SK-N-SH treated with all-trans-retinoic acid at 6 μM for 48 hours (cell line): ENCODE data around the gene MORC1.

Experiments used
- ATAC-seq: fragments of 200-7000 bp; cut with Tn5 transposase; 3 replicates; pipeline ENCODE4 v1.9.1; 2020; ENCODE audit warnings: mild to moderate bottlenecking, moderate library complexity
- ARNTL ChIP-seq: fragments of 450-650 bp; formaldehyde crosslinking; IDR thresholded peaks from 2 replicates; pipeline ENCODE4 v1.5.0; 2020; ENCODE audit warnings: low read depth, mild to moderate bottlenecking, moderate library complexity, borderline replicate concordance
- BACH2 ChIP-seq: fragments of 250-450 bp; sonication (Bioruptor Pico); IDR thresholded peaks from 2 replicates; pipeline ENCODE4 v1.9.0; 2021; ENCODE audit warnings: mild to moderate bottlenecking, borderline replicate concordance
- CSDC2 ChIP-seq: fragments of 250-450 bp; sonication (Bioruptor Pico); IDR thresholded peaks from 2 replicates; pipeline ENCODE4 v1.5.0; 2020; ENCODE audit warnings: mild to moderate bottlenecking, moderate library complexity
- ESRRG ChIP-seq: fragments of 250-450 bp; sonication (Bioruptor Pico); IDR thresholded peaks from 2 replicates; pipeline ENCODE4 v1.6.1; 2021; ENCODE audit warnings: mild to moderate bottlenecking
- GLIS3 ChIP-seq: fragments of 250-450 bp; sonication (Bioruptor Pico); IDR thresholded peaks from 2 replicates; pipeline ENCODE4 v1.5.0; 2020; ENCODE audit warnings: mild to moderate bottlenecking, moderate library complexity
- ISL1 ChIP-seq: fragments of 250-450 bp; sonication (Bioruptor Pico); IDR thresholded peaks from 2 replicates; pipeline ENCODE4 v2.1.2; 2022; ENCODE audit warnings: mild to moderate bottlenecking, moderate library complexity
- OSR1 ChIP-seq: fragments of 250-450 bp; sonication (Bioruptor Pico); IDR thresholded peaks from 2 replicates; pipeline ENCODE4 v1.8.0; 2022; ENCODE audit warnings: moderate library complexity, mild to moderate bottlenecking, inconsistent platforms
- PPARA ChIP-seq: fragments of 250-450 bp; sonication (Bioruptor Pico); IDR thresholded peaks from 2 replicates; pipeline ENCODE4 v1.5.0; 2020; ENCODE audit warnings: mild to moderate bottlenecking, borderline replicate concordance
- RARB ChIP-seq: fragments of 250-450 bp; sonication (Bioruptor Pico); IDR thresholded peaks from 2 replicates; pipeline ENCODE4 v1.8.0; 2021; ENCODE audit warnings: mild to moderate bottlenecking, moderate library complexity
- SNAI2 ChIP-seq: fragments of 250-450 bp; sonication (Bioruptor Pico); IDR thresholded peaks from 2 replicates; pipeline ENCODE4 v1.5.0; 2020; ENCODE audit warnings: mild to moderate bottlenecking, moderate library complexity
- TCF4 ChIP-seq: fragments of 250-450 bp; sonication (Bioruptor Pico); IDR thresholded peaks from 2 replicates; pipeline ENCODE4 v1.8.0; 2021; ENCODE audit warnings: mild to moderate bottlenecking, moderate library complexity, borderline replicate concordance
- TOX ChIP-seq: fragments of 250-450 bp; sonication (Bioruptor Pico); IDR thresholded peaks from 2 replicates; pipeline ENCODE4 v1.8.0; 2021; ENCODE audit warnings: mild to moderate bottlenecking, moderate library complexity, borderline replicate concordance
- ZC3H10 ChIP-seq: fragments of 250-450 bp; sonication (Bioruptor Pico); IDR thresholded peaks from 2 replicates; pipeline ENCODE4 v1.5.1; 2021; ENCODE audit warnings: mild to moderate bottlenecking, moderate library complexity
- ZFP3 ChIP-seq: fragments of 250-450 bp; sonication (Bioruptor Pico); IDR thresholded peaks from 2 replicates; pipeline ENCODE4 v1.5.0; 2020; ENCODE audit warnings: mild to moderate bottlenecking, moderate library complexity
- ZFP30 ChIP-seq: fragments of 450-650 bp; formaldehyde crosslinking; IDR thresholded peaks from 2 replicates; pipeline ENCODE4 v1.5.0; 2022; ENCODE audit warnings: mild to moderate bottlenecking, moderate library complexity
- ZNF565 ChIP-seq: fragments of 450-650 bp; formaldehyde crosslinking; conservative IDR thresholded peaks from 2 replicates; pipeline ENCODE4 v1.5.0; 2020; ENCODE audit warnings: low read depth, mild to moderate bottlenecking, moderate library complexity
- ZNF70 ChIP-seq: fragments of 450-650 bp; formaldehyde crosslinking; IDR thresholded peaks from 2 replicates; pipeline ENCODE4 v1.5.0; 2020; ENCODE audit warnings: mild to moderate bottlenecking, moderate library complexity
- ZNF8 ChIP-seq: fragments of 450-650 bp; formaldehyde crosslinking; IDR thresholded peaks from 2 replicates; pipeline ENCODE4 v1.5.0; 2020; ENCODE audit warnings: mild to moderate bottlenecking, moderate library complexity
- TF ChIP-seq, protein P1 (sequence below): fragments of 250-450 bp; sonication (Bioruptor Pico); IDR thresholded peaks from 2 replicates; pipeline ENCODE4 v1.5.1; 2021; ENCODE audit warnings: mild to moderate bottlenecking, moderate library complexity
- TF ChIP-seq, protein P2 (sequence below): fragments of 250-450 bp; sonication (Bioruptor Pico); IDR thresholded peaks from 2 replicates; pipeline ENCODE4 v1.8.0; 2021; ENCODE audit warnings: low read depth, mild to moderate bottlenecking, moderate library complexity, borderline replicate concordance
- TF ChIP-seq, protein P3 (sequence below): fragments of 250-450 bp; sonication (Bioruptor Pico); IDR thresholded peaks from 2 replicates; pipeline ENCODE4 v1.5.0; 2020; ENCODE audit warnings: mild to moderate bottlenecking, moderate library complexity
- TF ChIP-seq, protein P4 (sequence below): fragments of 250-450 bp; sonication (Bioruptor Pico); IDR thresholded peaks from 2 replicates; pipeline ENCODE4 v1.8.0; 2020; ENCODE audit warnings: mild to moderate bottlenecking, moderate library complexity, borderline replicate concordance

The MORC1 gene

GRCh38 chr3:109149078-109149477 is 31.1 kb upstream of the MORC1 start:
- no peak for TF ChIP-seq BACH2 (CRISPR knock-in tag)
- TF ChIP-seq, protein P1, sequence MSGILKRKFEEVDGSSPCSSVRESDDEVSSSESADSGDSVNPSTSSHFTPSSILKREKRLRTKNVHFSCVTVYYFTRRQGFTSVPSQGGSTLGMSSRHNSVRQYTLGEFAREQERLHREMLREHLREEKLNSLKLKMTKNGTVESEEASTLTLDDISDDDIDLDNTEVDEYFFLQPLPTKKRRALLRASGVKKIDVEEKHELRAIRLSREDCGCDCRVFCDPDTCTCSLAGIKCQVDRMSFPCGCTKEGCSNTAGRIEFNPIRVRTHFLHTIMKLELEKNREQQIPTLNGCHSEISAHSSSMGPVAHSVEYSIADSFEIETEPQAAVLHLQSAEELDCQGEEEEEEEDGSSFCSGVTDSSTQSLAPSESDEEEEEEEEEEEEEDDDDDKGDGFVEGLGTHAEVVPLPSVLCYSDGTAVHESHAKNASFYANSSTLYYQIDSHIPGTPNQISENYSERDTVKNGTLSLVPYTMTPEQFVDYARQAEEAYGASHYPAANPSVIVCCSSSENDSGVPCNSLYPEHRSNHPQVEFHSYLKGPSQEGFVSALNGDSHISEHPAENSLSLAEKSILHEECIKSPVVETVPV (CRISPR knock-in tag), result no peak
- no peak for TF ChIP-seq CSDC2 (CRISPR knock-in tag)
- TF ChIP-seq ISL1 (CRISPR knock-in tag), result no peak
- TF ChIP-seq RARB, result no peak
- TF ChIP-seq PPARA (CRISPR knock-in tag), result no peak
- no peak for TF ChIP-seq TOX
- no peak for TF ChIP-seq ZNF8 (CRISPR knock-in tag)
- TF ChIP-seq, protein P2, sequence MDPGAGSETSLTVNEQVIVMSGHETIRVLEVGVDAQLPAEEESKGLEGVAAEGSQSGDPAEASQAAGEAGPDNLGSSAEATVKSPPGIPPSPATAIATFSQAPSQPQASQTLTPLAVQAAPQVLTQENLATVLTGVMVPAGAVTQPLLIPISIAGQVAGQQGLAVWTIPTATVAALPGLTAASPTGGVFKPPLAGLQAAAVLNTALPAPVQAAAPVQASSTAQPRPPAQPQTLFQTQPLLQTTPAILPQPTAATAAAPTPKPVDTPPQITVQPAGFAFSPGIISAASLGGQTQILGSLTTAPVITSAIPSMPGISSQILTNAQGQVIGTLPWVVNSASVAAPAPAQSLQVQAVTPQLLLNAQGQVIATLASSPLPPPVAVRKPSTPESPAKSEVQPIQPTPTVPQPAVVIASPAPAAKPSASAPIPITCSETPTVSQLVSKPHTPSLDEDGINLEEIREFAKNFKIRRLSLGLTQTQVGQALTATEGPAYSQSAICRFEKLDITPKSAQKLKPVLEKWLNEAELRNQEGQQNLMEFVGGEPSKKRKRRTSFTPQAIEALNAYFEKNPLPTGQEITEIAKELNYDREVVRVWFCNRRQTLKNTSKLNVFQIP (CRISPR knock-in tag), result no peak
- TF ChIP-seq ZC3H10, result no peak
- no peak for ATAC-seq

GRCh38 chr3:109143646-109144045 is 25.7 kb upstream of the MORC1 start:
- TF ChIP-seq ZNF70 (CRISPR knock-in tag), result no peak
- TF ChIP-seq GLIS3, result no peak
- no peak for TF ChIP-seq BACH2 (CRISPR knock-in tag)
- no peak for TF ChIP-seq ZFP3 (CRISPR knock-in tag)
- TF ChIP-seq, protein P2 (CRISPR knock-in tag), result no peak
- no peak for TF ChIP-seq SNAI2 (CRISPR knock-in tag)
- TF ChIP-seq TOX, result no peak
- TF ChIP-seq OSR1 (CRISPR knock-in tag), result no peak
- no peak for TF ChIP-seq ARNTL (CRISPR knock-in tag)
- TF ChIP-seq ZNF8 (CRISPR knock-in tag), result no peak
- TF ChIP-seq, protein P3, sequence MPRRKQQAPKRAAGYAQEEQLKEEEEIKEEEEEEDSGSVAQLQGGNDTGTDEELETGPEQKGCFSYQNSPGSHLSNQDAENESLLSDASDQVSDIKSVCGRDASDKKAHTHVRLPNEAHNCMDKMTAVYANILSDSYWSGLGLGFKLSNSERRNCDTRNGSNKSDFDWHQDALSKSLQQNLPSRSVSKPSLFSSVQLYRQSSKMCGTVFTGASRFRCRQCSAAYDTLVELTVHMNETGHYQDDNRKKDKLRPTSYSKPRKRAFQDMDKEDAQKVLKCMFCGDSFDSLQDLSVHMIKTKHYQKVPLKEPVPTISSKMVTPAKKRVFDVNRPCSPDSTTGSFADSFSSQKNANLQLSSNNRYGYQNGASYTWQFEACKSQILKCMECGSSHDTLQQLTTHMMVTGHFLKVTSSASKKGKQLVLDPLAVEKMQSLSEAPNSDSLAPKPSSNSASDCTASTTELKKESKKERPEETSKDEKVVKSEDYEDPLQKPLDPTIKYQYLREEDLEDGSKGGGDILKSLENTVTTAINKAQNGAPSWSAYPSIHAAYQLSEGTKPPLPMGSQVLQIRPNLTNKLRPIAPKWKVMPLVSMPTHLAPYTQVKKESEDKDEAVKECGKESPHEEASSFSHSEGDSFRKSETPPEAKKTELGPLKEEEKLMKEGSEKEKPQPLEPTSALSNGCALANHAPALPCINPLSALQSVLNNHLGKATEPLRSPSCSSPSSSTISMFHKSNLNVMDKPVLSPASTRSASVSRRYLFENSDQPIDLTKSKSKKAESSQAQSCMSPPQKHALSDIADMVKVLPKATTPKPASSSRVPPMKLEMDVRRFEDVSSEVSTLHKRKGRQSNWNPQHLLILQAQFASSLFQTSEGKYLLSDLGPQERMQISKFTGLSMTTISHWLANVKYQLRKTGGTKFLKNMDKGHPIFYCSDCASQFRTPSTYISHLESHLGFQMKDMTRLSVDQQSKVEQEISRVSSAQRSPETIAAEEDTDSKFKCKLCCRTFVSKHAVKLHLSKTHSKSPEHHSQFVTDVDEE, result no peak
- ATAC-seq, result no peak

GRCh38 chr3:109140318-109140717 is 22.4 kb upstream of the MORC1 start:
- ATAC-seq, result no peak
- TF ChIP-seq ZNF8 (CRISPR knock-in tag) (no peak), ZNF565 (CRISPR knock-in tag) (no peak), SNAI2 (CRISPR knock-in tag) (no peak), TCF4 (no peak), GLIS3 (no peak), ISL1 (CRISPR knock-in tag) (no peak), ESRRG (no peak), RARB (no peak), TOX (no peak)

GRCh38 chr3:109137761-109138160 is 19.8 kb upstream of the MORC1 start:
- TF ChIP-seq ZC3H10, result no peak
- no peak for TF ChIP-seq ARNTL (CRISPR knock-in tag)
- no peak for TF ChIP-seq ISL1 (CRISPR knock-in tag)
- no peak for TF ChIP-seq ZFP30 (CRISPR knock-in tag)
- TF ChIP-seq, protein P4, sequence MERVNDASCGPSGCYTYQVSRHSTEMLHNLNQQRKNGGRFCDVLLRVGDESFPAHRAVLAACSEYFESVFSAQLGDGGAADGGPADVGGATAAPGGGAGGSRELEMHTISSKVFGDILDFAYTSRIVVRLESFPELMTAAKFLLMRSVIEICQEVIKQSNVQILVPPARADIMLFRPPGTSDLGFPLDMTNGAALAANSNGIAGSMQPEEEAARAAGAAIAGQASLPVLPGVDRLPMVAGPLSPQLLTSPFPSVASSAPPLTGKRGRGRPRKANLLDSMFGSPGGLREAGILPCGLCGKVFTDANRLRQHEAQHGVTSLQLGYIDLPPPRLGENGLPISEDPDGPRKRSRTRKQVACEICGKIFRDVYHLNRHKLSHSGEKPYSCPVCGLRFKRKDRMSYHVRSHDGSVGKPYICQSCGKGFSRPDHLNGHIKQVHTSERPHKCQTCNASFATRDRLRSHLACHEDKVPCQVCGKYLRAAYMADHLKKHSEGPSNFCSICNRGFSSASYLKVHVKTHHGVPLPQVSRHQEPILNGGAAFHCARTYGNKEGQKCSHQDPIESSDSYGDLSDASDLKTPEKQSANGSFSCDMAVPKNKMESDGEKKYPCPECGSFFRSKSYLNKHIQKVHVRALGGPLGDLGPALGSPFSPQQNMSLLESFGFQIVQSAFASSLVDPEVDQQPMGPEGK (CRISPR knock-in tag), result no peak
- TF ChIP-seq RARB, result no peak
- no peak for TF ChIP-seq ZNF70 (CRISPR knock-in tag)
- TF ChIP-seq ESRRG, result no peak
- ATAC-seq, result no peak
